IMR-90 (cell line): ENCODE measurements around the gene PRSS22. TPM values are rescaled to one million over a fixed set of nuclear protein-coding genes. Genes with fewer than 3 reads are reported as not detected.

Source experiments
- ATAC-seq: fragments of 200-7000 bp; cut with Tn5 transposase; 2 replicates; pipeline ENCODE4 v1.9.1; 2020; ENCODE audit warnings: low read depth, mild to moderate bottlenecking, moderate library complexity
- BruUV-seq: library from RNA; stranded (reverse); fragments of 400-500 nt; replicated peaks from 2 replicates; lab custom pipeline; 2021; lab: Mats Ljungman, UMichigan
- CTCF ChIA-PET: fragments of 300-600 bp; formaldehyde crosslinking; extraction: SDS; loops from one replicate; lab custom pipeline; 2021; ENCODE audit warnings: antibody characterized with exemption; lab: Yijun Ruan, JAX
- POLR2A ChIA-PET: fragments of 300-600 bp; sonication (Branson Sonifier 250); formaldehyde crosslinking; loops from one replicate; lab custom pipeline; 2022; ENCODE audit warnings: antibody characterized with exemption; ENCODE audit not compliant: unreplicated experiment; lab: Charles Lee
- DNase-seq: peaks from one replicate; pipeline ENCODE4 v3.0.0; 2013
- H2AFZ ChIP-seq: replicated peaks from 2 replicates; pipeline ENCODE3; 2013; ENCODE audit warnings: low read length, mild to moderate bottlenecking; ENCODE audit not compliant: poor library complexity
- H2AK5ac ChIP-seq: 2 replicates; pipeline ENCODE4 v1.6.1; 2013; ENCODE audit warnings: low read depth, low read length, inconsistent platforms
- H2AK9ac ChIP-seq: replicated peaks from 2 replicates; pipeline ENCODE3; 2013; ENCODE audit warnings: mild to moderate bottlenecking, low read depth, low read length, moderate library complexity; ENCODE audit not compliant: poor library complexity
- H2BK120ac ChIP-seq: 2 replicates; pipeline ENCODE4 v1.6.1; 2013; ENCODE audit warnings: low read depth, low read length, inconsistent platforms
- H2BK15ac ChIP-seq: 3 replicates; pipeline ENCODE4 v1.6.1; 2013; ENCODE audit warnings: low read depth, low read length, inconsistent platforms
- H2BK20ac ChIP-seq: 2 replicates; pipeline ENCODE4 v1.6.1; 2013; ENCODE audit warnings: low read depth, mild to moderate bottlenecking, inconsistent platforms, low read length, moderate library complexity
- H2BK5ac ChIP-seq: 2 replicates; pipeline ENCODE4 v1.6.1; 2013; ENCODE audit warnings: mild to moderate bottlenecking, low read depth, low read length, inconsistent platforms; ENCODE audit not compliant: poor library complexity, severe bottlenecking
- H3K14ac ChIP-seq: replicated peaks from 2 replicates; pipeline ENCODE4 v1.6.1; 2013; ENCODE audit warnings: low read depth, low read length, inconsistent platforms
- H3K18ac ChIP-seq: 2 replicates; pipeline ENCODE4 v1.6.1; 2013; ENCODE audit warnings: low read depth, low read length, control low read depth
- H3K23ac ChIP-seq: 2 replicates; pipeline ENCODE4 v1.6.1; 2013; ENCODE audit warnings: low read depth, low read length, inconsistent platforms
- H3K27ac ChIP-seq: 2 replicates; pipeline ENCODE4 v1.5.1; 2013; ENCODE audit warnings: mild to moderate bottlenecking, control low read depth, low read length; ENCODE audit not compliant: insufficient read depth
- H3K27me3 ChIP-seq: 2 replicates; pipeline ENCODE4 v1.6.1; 2013; ENCODE audit warnings: low read length; ENCODE audit not compliant: control insufficient read depth, insufficient read depth
- H3K36me3 ChIP-seq: 2 replicates; pipeline ENCODE4 v1.6.1; 2013; ENCODE audit warnings: low read length, mixed read lengths; ENCODE audit not compliant: control insufficient read depth, insufficient read depth
- H3K4ac ChIP-seq: 2 replicates; pipeline ENCODE4 v1.6.1; 2013; ENCODE audit warnings: low read depth, low read length, inconsistent platforms
- H3K4me1 ChIP-seq: 2 replicates; pipeline ENCODE4 v1.6.1; 2013; ENCODE audit warnings: low read length, mixed read lengths; ENCODE audit not compliant: control insufficient read depth, insufficient read depth
- H3K4me2 ChIP-seq: 2 replicates; pipeline ENCODE4 v1.6.1; 2013; ENCODE audit warnings: low read depth, mild to moderate bottlenecking, control low read depth, low read length, moderate library complexity
- H3K4me3 ChIP-seq: 2 replicates; pipeline ENCODE4 v1.5.1; 2013; ENCODE audit warnings: low read depth, mild to moderate bottlenecking, control low read depth, low read length, moderate library complexity; ENCODE audit not compliant: insufficient read depth
- H3K56ac ChIP-seq: 2 replicates; pipeline ENCODE4 v1.6.1; 2013; ENCODE audit warnings: low read length, inconsistent platforms; ENCODE audit not compliant: insufficient read depth; ENCODE audit errors: extremely low read depth
- H3K79me1 ChIP-seq, 2 experiments: 2 replicates each; pipeline ENCODE4 v1.6.1; 2013; ENCODE audit warnings: low read length in 2 of 2, inconsistent platforms in 1 of 2, low read depth in 1 of 2
- H3K9ac ChIP-seq: 2 replicates; pipeline ENCODE4 v1.6.1; 2013; ENCODE audit warnings: low read depth, low read length, control low read depth
- H3K9me1 ChIP-seq: 2 replicates; pipeline ENCODE4 v1.6.1; 2013; ENCODE audit warnings: low read length, inconsistent platforms; ENCODE audit not compliant: insufficient read depth
- H3K9me3 ChIP-seq: 2 replicates; pipeline ENCODE4 v1.6.1; 2013; ENCODE audit warnings: low read length; ENCODE audit not compliant: control insufficient read depth, insufficient read depth
- H4K20me1 ChIP-seq: 2 replicates; pipeline ENCODE4 v1.6.1; 2013; ENCODE audit warnings: low read length, inconsistent platforms; ENCODE audit not compliant: insufficient read depth
- H4K5ac ChIP-seq: 2 replicates; pipeline ENCODE4 v1.6.1; 2013; ENCODE audit warnings: mild to moderate bottlenecking, low read depth, low read length, control low read depth
- H4K8ac ChIP-seq, 2 experiments: 2 replicates each; pipeline ENCODE4 v1.6.1; 2013; ENCODE audit warnings: low read depth in 2 of 2, low read length in 2 of 2, control low read depth in 1 of 2, inconsistent platforms in 1 of 2
- H4K91ac ChIP-seq: 2 replicates; pipeline ENCODE4 v1.6.1; 2013; ENCODE audit warnings: low read depth, low read length, inconsistent platforms; ENCODE audit not compliant: insufficient read depth
- BHLHE40 ChIP-seq: fragments of 150-350 bp; IDR thresholded peaks from 2 replicates; pipeline ENCODE4 v1.6.1; 2016; ENCODE audit warnings: mild to moderate bottlenecking, low read depth, low read length
- CHD1 ChIP-seq: IDR thresholded peaks from 2 replicates; pipeline ENCODE4 v1.6.1; 2012; ENCODE audit warnings: low read depth, low read length, improper control_type of control experiment
- FOS ChIP-seq: fragments of 150-350 bp; IDR thresholded peaks from 2 replicates; pipeline ENCODE4 v1.6.1; 2016; ENCODE audit warnings: low read depth, low read length
- MAFK ChIP-seq: IDR thresholded peaks from 2 replicates; pipeline ENCODE4 v1.6.1; 2012; ENCODE audit warnings: low read depth, low read length, improper control_type of control experiment
- MAZ ChIP-seq: IDR thresholded peaks from 2 replicates; pipeline ENCODE4 v1.6.1; 2012; ENCODE audit warnings: low read depth, mild to moderate bottlenecking, low read length, improper control_type of control experiment, moderate library complexity, borderline replicate concordance
- MXI1 ChIP-seq: IDR thresholded peaks from 2 replicates; pipeline ENCODE4 v1.6.1; 2012; ENCODE audit warnings: low read depth, mild to moderate bottlenecking, low read length, moderate library complexity, borderline replicate concordance
- NFE2L2 ChIP-seq: fragments of 150-350 bp; IDR thresholded peaks from 2 replicates; pipeline ENCODE4 v1.6.1; 2016; ENCODE audit warnings: low read depth, mild to moderate bottlenecking, low read length
- POLR2A ChIP-seq: IDR thresholded peaks from 2 replicates; pipeline ENCODE4 v1.6.1; 2012; ENCODE audit warnings: mild to moderate bottlenecking, low read depth, low read length
- RFX5 ChIP-seq: IDR thresholded peaks from 2 replicates; pipeline ENCODE4 v1.8.0; 2012; ENCODE audit warnings: low read depth, mild to moderate bottlenecking, low read length, moderate library complexity
- SMC3 ChIP-seq: fragments of 150-350 bp; IDR thresholded peaks from 2 replicates; pipeline ENCODE4 v1.6.1; 2016; ENCODE audit warnings: low read depth, mild to moderate bottlenecking, antibody characterized with exemption, low read length, moderate library complexity
- WGBS, 2 experiments: methylation state at CpG; one replicate each; pipeline versions ENCODE4 v1.1.5 to v1.1.7; 2013; ENCODE audit warnings: missing lambda C conversion rate in 2 of 2; ENCODE audit not compliant: insufficient read length in 1 of 2; ENCODE audit errors: extremely low coverage in 2 of 2; 5-methylcytosine and 5-hydroxymethylcytosine counted together
- dilution Hi-C: fragments of 300-500 bp; cut with HindIII; formaldehyde crosslinking; loops from one replicate; pipeline ENCODE4 v1.14.3; 2018; ENCODE audit warnings: low sequenced_read_pairs; ENCODE audit not compliant: unreplicated experiment
- in situ Hi-C: fragments of 300-500 bp; cut with MboI; formaldehyde crosslinking; loops from 3 replicates; pipeline ENCODE4 v1.14.3; 2019; ENCODE audit warnings: low sequenced_read_pairs, inconsistent platforms, mixed read lengths
- intact Hi-C: fragments of 100-400 bp; cut with micrococcal nuclease; formaldehyde crosslinking; loops from 2 replicates; pipeline ENCODE4 v1.10.0; 2022
- polyA plus RNA-seq, 3 experiments: library from polyadenylated mRNA; depleted of rRNA; stranded (reverse); fragments of >200 nt; gene quantifications; 2 replicates each; pipeline ENCODE4 v1.2.3, GENCODE V29; 2012; ENCODE audit warnings: low replicate concordance in 1 of 3
- total RNA-seq: library from RNA; depleted of rRNA; stranded (reverse); fragments of >200 nt; gene quantifications from 2 replicates; pipeline ENCODE4 v1.2.3, GENCODE V29; 2012

PRSS22 gene
- total and polyA plus RNA-seq, 2 of the 4 experiments (the other 2 are of a cell fraction) = not detected

DNA sequence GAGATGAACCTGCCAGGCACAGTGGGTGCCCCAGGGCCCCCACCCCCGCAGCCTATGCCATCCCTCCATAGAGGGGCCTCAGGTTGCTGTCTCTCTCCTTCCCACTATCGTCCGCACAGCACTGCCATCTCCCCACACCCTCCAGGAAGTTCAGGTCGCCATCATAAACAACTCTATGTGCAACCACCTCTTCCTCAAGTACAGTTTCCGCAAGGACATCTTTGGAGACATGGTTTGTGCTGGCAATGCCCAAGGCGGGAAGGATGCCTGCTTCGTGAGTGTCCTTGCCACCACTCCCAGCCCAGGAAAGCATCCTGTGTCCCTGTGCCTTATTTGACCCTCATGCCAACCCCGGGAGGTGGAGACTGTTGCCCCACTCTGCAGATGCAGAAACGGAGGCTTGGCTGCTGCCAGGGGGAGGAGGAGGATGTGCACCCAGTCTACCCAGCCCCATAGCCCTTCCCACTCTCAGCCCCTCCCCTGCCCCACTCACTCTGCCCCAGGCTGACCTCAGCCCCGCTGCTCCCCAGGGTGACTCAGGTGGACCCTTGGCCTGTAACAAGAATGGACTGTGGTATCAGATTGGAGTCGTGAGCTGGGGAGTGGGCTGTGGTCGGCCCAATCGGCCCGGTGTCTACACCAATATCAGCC is 37.0 kb downstream of the PRSS22 start:
- Histone ChIP-seq H4K8ac (no peak overlapping the region), H3K23ac (no peak overlapping the region), H3K56ac (no peak overlapping the region), H4K91ac (no peak overlapping the region), H3K4ac (no peak overlapping the region), H3K27me3 (peaks cover 52% of the 10 kb centered on the region), H4K20me1 (no peaks in the 10 kb centered on the region), H3K36me3 (no peaks in the 10 kb centered on the region), H2AK9ac (peak overlapping the region; percentile 33), H3K79me1 (no peaks in the 10 kb centered on the region), H3K4me3 (no peak overlapping the region), H3K4me2 (no peak overlapping the region), H4K5ac (no peak overlapping the region), H3K9me3 (no peaks in the 10 kb centered on the region), H2AK5ac (no peak overlapping the region), H2BK20ac (no peak overlapping the region), H2BK5ac (no peak overlapping the region), H3K18ac (no peak overlapping the region), H3K9me1 (no peaks in the 10 kb centered on the region), H2BK120ac (no peak overlapping the region), H2AFZ (no peak overlapping the region), H3K14ac (no peak overlapping the region), H3K27ac (no peak overlapping the region), H2BK15ac (no peak overlapping the region), H3K9ac (no peak overlapping the region), H3K4me1 (no peaks in the 10 kb centered on the region)
- no peak for TF ChIP-seq RFX5
- no peak for TF ChIP-seq POLR2A
- TF ChIP-seq CHD1 = no peak
- TF ChIP-seq NFE2L2 = no peak
- TF ChIP-seq MXI1 = no peak
- no peak for TF ChIP-seq MAFK
- no peak for TF ChIP-seq FOS
- TF ChIP-seq BHLHE40 = no peak
- no peak for TF ChIP-seq MAZ
- no peak for TF ChIP-seq SMC3
- ChIA-PET POLR2A (no interaction called here), CTCF (no interaction called here)
- DNase-seq = no peak
- intact Hi-C loops = no loop called here
- dilution Hi-C loops = no loop called here
- ATAC-seq = no peak
- no TSS peak for BruUV-seq
- 70% methylated on average over 4 of the region's 14 CpGs; no CpG with 5 or more reads in 1 of the 2 experiments for WGBS, 2 experiments
- in situ Hi-C loops = no loop called here
